ENCODE results near the gene DNAJC27.

DNAJC27 gene

DNA sequence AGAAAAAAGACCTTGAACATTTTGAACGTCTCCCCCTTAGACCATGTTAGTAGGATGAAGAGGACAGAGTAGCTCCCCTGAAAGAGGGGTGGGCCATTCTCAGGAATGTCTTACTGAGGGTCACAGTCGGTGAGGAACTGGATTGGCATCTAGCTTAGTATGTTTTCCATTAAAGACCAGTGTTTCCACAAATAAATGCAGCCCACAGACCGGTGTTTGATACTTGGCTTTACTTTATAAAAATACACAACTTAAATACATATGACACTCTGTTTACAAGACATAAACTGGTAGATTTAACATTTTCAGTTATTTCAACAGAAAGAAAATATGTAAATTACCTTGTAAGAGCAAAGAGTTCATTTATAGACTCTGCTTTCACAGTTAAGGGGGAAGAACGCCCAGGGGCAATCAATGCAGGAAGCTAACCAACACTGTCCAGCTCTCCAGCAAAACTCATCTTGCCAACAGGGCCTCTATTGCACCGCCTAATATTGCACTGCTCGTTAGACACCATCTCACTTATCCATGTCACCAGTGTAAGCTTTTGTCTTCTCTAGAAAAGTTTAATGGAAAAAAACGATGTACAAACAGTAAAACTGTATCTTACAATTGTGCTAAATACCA, 28.2 kb downstream of the DNAJC27 start:
- no peaks in the 10 kb centered on the region for H3K9me3 ChIP-seq (ENCODE audit: control insufficient read depth, insufficient read depth, low read length)
- H3K4me1 ChIP-seq (ENCODE audit: control insufficient read depth, insufficient read depth, low read length) = no peaks in the 10 kb centered on the region
- H3K36me3 ChIP-seq (ENCODE audit: control insufficient read depth, insufficient read depth, low read length) = peaks cover 5% of the 10 kb centered on the region
- H3K9ac ChIP-seq (ENCODE audit: low read depth, low read length) = no peak overlapping the region
- H3K27me3 ChIP-seq (ENCODE audit: control insufficient read depth, insufficient read depth, low read length) = no peaks in the 10 kb centered on the region
- no peak overlapping the region for H3K4me3 ChIP-seq (ENCODE audit: low read depth, low read length)

- no peaks in the 10 kb centered on the region for H3K27me3 ChIP-seq (ENCODE audit: control insufficient read depth, insufficient read depth, low read length)
- H3K4me3 ChIP-seq (ENCODE audit: low read depth, low read length) = no peak overlapping the region
- H3K9me3 ChIP-seq (ENCODE audit: control insufficient read depth, insufficient read depth, low read length) = no peaks in the 10 kb centered on the region
Measured at GRCh38 chr2:24939353-24939752, 32.4 kb downstream of the DNAJC27 start.

GRCh38 chr2:24937236-24937635, 34.5 kb downstream of the DNAJC27 start:
- no peaks in the 10 kb centered on the region for H3K9me3 ChIP-seq (ENCODE audit: control insufficient read depth, insufficient read depth, low read length)
- no peaks in the 10 kb centered on the region for H3K36me3 ChIP-seq (ENCODE audit: control insufficient read depth, insufficient read depth, low read length)
- no peaks in the 10 kb centered on the region for H3K4me1 ChIP-seq (ENCODE audit: control insufficient read depth, insufficient read depth, low read length)
- no peaks in the 10 kb centered on the region for H3K27me3 ChIP-seq (ENCODE audit: control insufficient read depth, insufficient read depth, low read length)
- no peak overlapping the region for H3K9ac ChIP-seq (ENCODE audit: low read depth, low read length)
- no peak overlapping the region for H3K4me3 ChIP-seq (ENCODE audit: low read depth, low read length)

More at GRCh38 chr2:24939353-24939752, 32.4 kb downstream of the DNAJC27 start:
- H3K36me3 ChIP-seq (ENCODE audit: control insufficient read depth, insufficient read depth, low read length) = no peaks in the 10 kb centered on the region
- no peaks in the 10 kb centered on the region for H3K4me1 ChIP-seq (ENCODE audit: control insufficient read depth, insufficient read depth, low read length)
- no peak overlapping the region for H3K9ac ChIP-seq (ENCODE audit: low read depth, low read length)

DNA sequence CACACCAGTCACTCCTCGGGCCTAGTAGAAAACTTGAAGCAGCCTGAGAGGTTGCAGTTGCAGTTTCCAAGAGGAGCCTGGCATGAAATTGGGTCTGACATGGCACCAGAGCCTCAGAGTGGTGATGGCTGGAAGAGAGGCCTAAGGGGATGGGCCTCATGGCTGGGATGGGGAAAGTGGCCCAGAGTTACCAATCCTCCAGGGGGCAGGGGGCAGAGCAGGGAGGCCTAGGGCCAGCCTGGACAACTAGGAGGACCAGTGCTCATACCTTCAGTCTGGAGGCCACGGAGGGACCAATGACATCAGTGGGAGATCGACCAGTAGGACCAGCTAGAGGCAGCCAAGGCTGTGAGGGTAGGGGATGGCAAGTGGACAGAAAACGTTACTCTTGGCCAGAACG, 36.6 kb downstream of the DNAJC27 start:
- Histone ChIP-seq H3K36me3 (ENCODE audit: control insufficient read depth, insufficient read depth, low read length) (no peaks in the 10 kb centered on the region), H3K9me3 (ENCODE audit: control insufficient read depth, insufficient read depth, low read length) (no peaks in the 10 kb centered on the region), H3K27me3 (ENCODE audit: control insufficient read depth, insufficient read depth, low read length) (no peaks in the 10 kb centered on the region), H3K9ac (ENCODE audit: low read depth, low read length) (no peak overlapping the region), H3K4me1 (ENCODE audit: control insufficient read depth, insufficient read depth, low read length) (peaks cover 2% of the 10 kb centered on the region), H3K4me3 (ENCODE audit: low read depth, low read length) (no peak overlapping the region)

- H3K4me3 ChIP-seq (ENCODE audit: low read depth, low read length) = no peak overlapping the region
- H3K4me1 ChIP-seq (ENCODE audit: control insufficient read depth, insufficient read depth, low read length) = peaks cover 2% of the 10 kb centered on the region
- no peaks in the 10 kb centered on the region for H3K36me3 ChIP-seq (ENCODE audit: control insufficient read depth, insufficient read depth, low read length)
- no peak overlapping the region for H3K9ac ChIP-seq (ENCODE audit: low read depth, low read length)
- H3K27me3 ChIP-seq (ENCODE audit: control insufficient read depth, insufficient read depth, low read length) = no peaks in the 10 kb centered on the region
- H3K9me3 ChIP-seq (ENCODE audit: control insufficient read depth, insufficient read depth, low read length) = no peaks in the 10 kb centered on the region
Measured at GRCh38 chr2:24932715-24933114, 39.0 kb downstream of the DNAJC27 start.

GRCh38 chr2:24930768-24931167, 41.0 kb downstream of the DNAJC27 start:
- Histone ChIP-seq H3K9me3 (ENCODE audit: control insufficient read depth, insufficient read depth, low read length) (no peaks in the 10 kb centered on the region), H3K36me3 (ENCODE audit: control insufficient read depth, insufficient read depth, low read length) (no peaks in the 10 kb centered on the region), H3K4me1 (ENCODE audit: control insufficient read depth, insufficient read depth, low read length) (peaks cover 10% of the 10 kb centered on the region), H3K27me3 (ENCODE audit: control insufficient read depth, insufficient read depth, low read length) (peaks cover 12% of the 10 kb centered on the region), H3K4me3 (ENCODE audit: low read depth, low read length) (no peak overlapping the region), H3K9ac (ENCODE audit: low read depth, low read length) (no peak overlapping the region)

DNA sequence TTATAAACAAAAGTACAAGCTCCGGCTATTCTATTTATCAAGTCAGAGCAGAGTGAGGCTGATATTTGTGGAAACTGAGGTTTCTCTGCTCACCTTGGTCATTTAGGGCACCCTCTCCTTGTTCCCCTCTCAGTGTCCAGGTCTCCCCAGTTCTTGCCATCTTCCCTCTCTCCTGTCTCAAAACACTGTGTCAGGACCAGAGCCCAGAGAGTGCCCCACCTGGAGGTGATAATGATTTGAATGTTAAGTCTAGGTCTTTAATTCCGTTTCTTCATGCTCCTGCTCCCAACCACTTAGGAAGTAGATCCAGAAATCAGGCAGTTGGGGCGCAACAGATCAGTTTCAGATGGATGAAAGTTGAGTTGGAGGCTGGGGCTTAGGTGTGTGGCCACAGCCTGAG, 42.5 kb downstream of the DNAJC27 start:
- no peak overlapping the region for H3K4me3 ChIP-seq (ENCODE audit: low read depth, low read length)
- peaks cover 14% of the 10 kb centered on the region for H3K27me3 ChIP-seq (ENCODE audit: control insufficient read depth, insufficient read depth, low read length)
- no peak overlapping the region for H3K9ac ChIP-seq (ENCODE audit: low read depth, low read length)
- no peaks in the 10 kb centered on the region for H3K36me3 ChIP-seq (ENCODE audit: control insufficient read depth, insufficient read depth, low read length)
- peaks cover 10% of the 10 kb centered on the region for H3K4me1 ChIP-seq (ENCODE audit: control insufficient read depth, insufficient read depth, low read length)
- no peaks in the 10 kb centered on the region for H3K9me3 ChIP-seq (ENCODE audit: control insufficient read depth, insufficient read depth, low read length)

- Histone ChIP-seq H3K4me1 (ENCODE audit: control insufficient read depth, insufficient read depth, low read length) (peaks cover 10% of the 10 kb centered on the region), H3K4me3 (ENCODE audit: low read depth, low read length) (no peak overlapping the region), H3K27me3 (ENCODE audit: control insufficient read depth, insufficient read depth, low read length) (peaks cover 14% of the 10 kb centered on the region), H3K36me3 (ENCODE audit: control insufficient read depth, insufficient read depth, low read length) (no peaks in the 10 kb centered on the region), H3K9ac (ENCODE audit: low read depth, low read length) (no peak overlapping the region), H3K9me3 (ENCODE audit: control insufficient read depth, insufficient read depth, low read length) (no peaks in the 10 kb centered on the region)
Measured at GRCh38 chr2:24928036-24928435, 43.7 kb downstream of the DNAJC27 start.

DNA sequence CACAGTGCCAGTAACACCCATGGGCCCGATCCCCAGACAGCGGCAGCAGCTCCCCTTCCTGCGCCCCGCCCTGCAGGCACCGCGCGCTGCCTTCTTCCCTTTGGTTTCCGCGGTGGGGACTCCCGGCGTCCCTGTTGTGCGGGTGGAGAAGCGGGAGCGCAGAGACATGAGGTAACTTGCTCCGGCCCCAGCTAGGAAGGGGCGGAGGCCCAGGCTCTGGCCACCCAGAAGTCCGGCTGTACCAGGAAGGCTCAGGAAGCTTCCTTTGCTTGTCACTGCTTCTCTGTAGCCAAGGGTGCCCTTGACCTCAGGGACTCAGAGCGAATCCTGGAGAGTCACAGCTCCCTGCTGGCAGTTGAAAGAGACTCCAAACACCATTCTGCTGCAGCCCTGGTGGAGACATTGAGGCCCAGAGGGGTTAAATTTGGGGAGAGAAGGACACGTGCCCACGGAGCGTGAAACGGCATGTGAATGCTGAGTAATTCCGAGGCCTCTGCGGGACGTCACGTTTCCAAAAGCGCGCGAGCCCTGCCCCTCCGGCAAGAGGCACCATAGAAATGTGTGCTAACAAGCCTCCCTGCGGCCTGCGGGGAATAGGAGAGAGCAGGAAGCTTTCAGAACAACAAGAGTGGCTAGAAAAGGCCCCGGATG, 45.0 kb downstream of the DNAJC27 start:
- H3K4me1 ChIP-seq (ENCODE audit: control insufficient read depth, insufficient read depth, low read length) = peaks cover 10% of the 10 kb centered on the region
- peaks cover 14% of the 10 kb centered on the region for H3K27me3 ChIP-seq (ENCODE audit: control insufficient read depth, insufficient read depth, low read length)
- H3K9me3 ChIP-seq (ENCODE audit: control insufficient read depth, insufficient read depth, low read length) = no peaks in the 10 kb centered on the region
- peak overlapping the region; percentile 50 for H3K4me3 ChIP-seq (ENCODE audit: low read depth, low read length)
- no peak overlapping the region for H3K9ac ChIP-seq (ENCODE audit: low read depth, low read length)
- H3K36me3 ChIP-seq (ENCODE audit: control insufficient read depth, insufficient read depth, low read length) = no peaks in the 10 kb centered on the region

DNA sequence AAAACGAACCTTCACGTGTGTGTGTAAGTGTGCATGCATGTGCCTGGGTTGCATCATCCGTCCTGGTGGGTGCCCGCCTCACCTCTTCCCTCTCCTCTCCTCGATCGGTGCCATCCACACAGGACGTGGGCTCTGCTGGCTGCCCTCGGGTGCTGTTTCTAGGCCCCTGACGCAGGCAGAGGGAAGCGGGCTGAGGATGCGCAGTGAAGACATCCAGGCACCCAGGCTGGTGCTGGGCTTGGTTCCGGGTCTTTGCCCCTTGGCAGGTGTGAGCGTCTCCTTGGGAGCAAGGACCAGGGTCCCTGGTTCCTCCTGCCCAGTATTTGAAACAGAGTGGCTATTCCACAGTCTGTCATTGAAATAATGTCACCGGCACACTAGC, 45.5 kb downstream of the DNAJC27 start:
- Histone ChIP-seq H3K27me3 (ENCODE audit: control insufficient read depth, insufficient read depth, low read length) (peaks cover 14% of the 10 kb centered on the region), H3K9me3 (ENCODE audit: control insufficient read depth, insufficient read depth, low read length) (no peaks in the 10 kb centered on the region), H3K9ac (ENCODE audit: low read depth, low read length) (no peak overlapping the region), H3K36me3 (ENCODE audit: control insufficient read depth, insufficient read depth, low read length) (no peaks in the 10 kb centered on the region), H3K4me3 (ENCODE audit: low read depth, low read length) (no peak overlapping the region), H3K4me1 (ENCODE audit: control insufficient read depth, insufficient read depth, low read length) (peaks cover 10% of the 10 kb centered on the region)

- Histone ChIP-seq H3K27me3 (ENCODE audit: control insufficient read depth, insufficient read depth, low read length) (peaks cover 16% of the 10 kb centered on the region), H3K4me3 (ENCODE audit: low read depth, low read length) (no peak overlapping the region)
Measured at GRCh38 chr2:24925815-24926214, 45.9 kb downstream of the DNAJC27 start.

DNA sequence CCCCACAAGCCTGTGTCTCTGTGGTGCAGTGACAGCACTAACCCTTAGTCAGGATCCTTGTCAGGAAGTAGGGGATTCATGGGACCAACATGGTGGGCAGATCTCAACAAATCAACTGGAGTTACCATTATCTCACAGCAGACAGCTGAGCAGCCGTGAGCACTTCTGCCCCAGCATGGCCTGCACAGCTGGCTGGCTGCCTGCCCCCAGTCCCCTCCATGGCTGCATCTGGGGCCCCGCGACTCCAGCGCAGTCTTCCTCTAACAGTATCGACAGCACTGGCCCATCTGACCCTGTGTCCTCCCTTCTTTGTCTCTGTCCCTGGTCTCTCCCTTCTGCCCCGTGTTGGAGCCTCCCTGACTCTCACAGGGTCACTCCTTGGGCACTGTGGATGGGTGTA, 47.0 kb downstream of the DNAJC27 start:
- Histone ChIP-seq H3K36me3 (ENCODE audit: control insufficient read depth, insufficient read depth, low read length) (no peaks in the 10 kb centered on the region), H3K27me3 (ENCODE audit: control insufficient read depth, insufficient read depth, low read length) (peaks cover 18% of the 10 kb centered on the region), H3K4me3 (ENCODE audit: low read depth, low read length) (no peak overlapping the region), H3K9ac (ENCODE audit: low read depth, low read length) (no peak overlapping the region), H3K9me3 (ENCODE audit: control insufficient read depth, insufficient read depth, low read length) (no peaks in the 10 kb centered on the region), H3K4me1 (ENCODE audit: control insufficient read depth, insufficient read depth, low read length) (peaks cover 7% of the 10 kb centered on the region)

More at GRCh38 chr2:24925815-24926214, 45.9 kb downstream of the DNAJC27 start:
- H3K9me3 ChIP-seq (ENCODE audit: control insufficient read depth, insufficient read depth, low read length) = no peaks in the 10 kb centered on the region
- no peak overlapping the region for H3K9ac ChIP-seq (ENCODE audit: low read depth, low read length)
- H3K36me3 ChIP-seq (ENCODE audit: control insufficient read depth, insufficient read depth, low read length) = no peaks in the 10 kb centered on the region
- H3K4me1 ChIP-seq (ENCODE audit: control insufficient read depth, insufficient read depth, low read length) = peaks cover 7% of the 10 kb centered on the region
